AG04450 (cell line): ENCODE results near the gene FSCN2. TPM values are rescaled to one million over a fixed set of nuclear protein-coding genes. Genes with fewer than 3 reads are reported as not detected.

Experiments
- CTCF ChIA-PET: fragments of 300-600, 350-600 bp; formaldehyde crosslinking; extraction: SDS; loops from one replicate; lab custom pipeline; 2022; ENCODE audit warnings: antibody characterized with exemption, inconsistent platforms; lab: Charles Lee
- POLR2A ChIA-PET: fragments of 350-600 bp; formaldehyde crosslinking; extraction: SDS; loops from one replicate; lab custom pipeline; 2021; ENCODE audit warnings: antibody characterized with exemption, inconsistent platforms; lab: Yijun Ruan, JAX
- DNase-seq: peaks from one replicate; pipeline ENCODE4 v3.0.0-alpha.2; 2011; ENCODE audit warnings: low read depth, low spot score
- H3K27ac ChIP-seq: one replicate; pipeline ENCODE4 v1.5.1; 2012; ENCODE audit warnings: low read depth, low read length, control low read depth
- H3K27me3 ChIP-seq: one replicate; pipeline ENCODE4 v1.6.0; 2012; ENCODE audit warnings: low read length; ENCODE audit not compliant: control insufficient read depth, insufficient read depth
- H3K4me3 ChIP-seq: 2 replicates; pipeline ENCODE4 v1.5.1; 2011; ENCODE audit warnings: mild to moderate bottlenecking, low read depth, low read length, control low read depth
- H3K9me3 ChIP-seq: 2 replicates; pipeline ENCODE4 v1.5.1; 2012; ENCODE audit warnings: low read length; ENCODE audit not compliant: control insufficient read depth, insufficient read depth
- CTCF ChIP-seq: IDR thresholded peaks from 2 replicates; pipeline ENCODE4 v1.5.1; 2011; ENCODE audit warnings: low read depth, low read length, control low read depth, inconsistent platforms
- polyA plus RNA-seq: library from polyadenylated mRNA; depleted of rRNA; stranded (reverse); fragments of >200 nt; gene quantifications from 2 replicates; pipeline ENCODE4 v1.2.3, GENCODE V29; 2011

The FSCN2 gene
- polyA plus RNA-seq, 1 experiment: 0.26 TPM

- no peak for TF ChIP-seq CTCF
- DNase-seq: no peak
- ChIA-PET CTCF (no interaction called here), POLR2A (interaction anchor here (1.0 to 3.7 kb wide), 3 partner anchors 9 to 23 kb away, joined by 3 to 25 read pairs (median 8); no protein-coding TSS in a partner anchor)
- no peaks in the 10 kb centered on the region; the same call in 1 of the 2 replicates for H3K9me3 ChIP-seq
- no peaks in the 10 kb centered on the region for H3K27me3 ChIP-seq
- no peak overlapping the region for H3K4me3 ChIP-seq
- H3K27ac ChIP-seq: no peak overlapping the region
Measured at GRCh38 chr17:81575836-81576235, 47.7 kb downstream of the FSCN2 start.

- H3K27me3 ChIP-seq: no peaks in the 10 kb centered on the region
- H3K9me3 ChIP-seq: no peaks in the 10 kb centered on the region; the same call in 1 of the 2 replicates
- peak overlapping the region; percentile 20; the same call in 1 of the 2 replicates for H3K4me3 ChIP-seq
- no peak for DNase-seq
- H3K27ac ChIP-seq: peak overlapping the region; percentile 90
- ChIA-PET CTCF (interaction anchor here (1.6 kb wide), 1 partner anchor 24 kb away, joined by 7 read pairs; no protein-coding TSS in a partner anchor), POLR2A (interaction anchor here (0.5 to 3.7 kb wide), 5 partner anchors 10 to 24 kb away, joined by 3 to 25 read pairs (median 8); no protein-coding TSS in a partner anchor)
- 0 out of 2 replicates have a peak, but pooled peaks have one; percentile 9 for TF ChIP-seq CTCF
Measured at GRCh38 chr17:81576621-81577277, 48.6 kb downstream of the FSCN2 start.

- Histone ChIP-seq H3K9me3 (no peaks in the 10 kb centered on the region; the same call in 1 of the 2 replicates), H3K27me3 (no peaks in the 10 kb centered on the region), H3K4me3 (no peak overlapping the region), H3K27ac (peak overlapping the region; percentile 90)
- CTCF ChIA-PET: interaction anchor here (1.6 kb wide), 1 partner anchor 24 kb away, joined by 7 read pairs; no protein-coding TSS in a partner anchor
- TF ChIP-seq CTCF: no peak
- no peak for DNase-seq
- POLR2A ChIA-PET: interaction anchor here (0.5 to 3.7 kb wide), 4 partner anchors 11 to 22 kb away, joined by 4 to 25 read pairs (median 8); no protein-coding TSS in a partner anchor
Measured at GRCh38 chr17:81577278-81578000, 49.3 kb downstream of the FSCN2 start.

- H3K4me3 ChIP-seq: no peak overlapping the region
- H3K27ac ChIP-seq: peak overlapping the region; percentile 90
- H3K9me3 ChIP-seq: no peaks in the 10 kb centered on the region; the same call in 1 of the 2 replicates
- CTCF ChIA-PET: interaction anchor here (1.6 kb wide), 1 partner anchor 23 kb away, joined by 7 read pairs; no protein-coding TSS in a partner anchor
- no peak for TF ChIP-seq CTCF
- POLR2A ChIA-PET: interaction anchor here (2.4 to 3.7 kb wide), 2 partner anchors 11 to 14 kb away, joined by 8 to 25 read pairs; no protein-coding TSS in a partner anchor
- DNase-seq: no peak
- no peaks in the 10 kb centered on the region for H3K27me3 ChIP-seq
Measured at GRCh38 chr17:81578038-81578441, 49.9 kb downstream of the FSCN2 start.
